K562 (cell line): ENCODE measurements around the gene SYNRG. TPM values are rescaled to one million over a fixed set of nuclear protein-coding genes. Genes with fewer than 3 reads are reported as not detected.

Source experiments
- ATAC-seq: fragments of 200-7000 bp; cut with Tn5 transposase; 3 replicates; pipeline ENCODE4 v1.9.1; 2020; ENCODE audit warnings: moderate library complexity
- BruUV-seq: library from RNA; stranded (reverse); fragments of 400-500 nt; replicated peaks from 2 replicates; lab custom pipeline; 2021; lab: Mats Ljungman, UMichigan
- CTCF ChIA-PET: fragments of 300-600 bp; formaldehyde crosslinking; extraction: SDS; loops from one replicate; lab custom pipeline; 2021; ENCODE audit warnings: low intra/inter-chr PET ratio; lab: Yijun Ruan, JAX
- POLR2A ChIA-PET: fragments of 300-600, 350-650 bp; sonication (Branson Sonifier 250); formaldehyde crosslinking; extraction: SDS; loops from one replicate; lab custom pipeline; 2021; ENCODE audit warnings: antibody characterized with exemption, inconsistent platforms; lab: Yijun Ruan, JAX
- DNase-seq, 4 experiments: peaks; one replicate each; pipeline versions ENCODE4 v3.0.0 to v3.0.0-alpha.2; 2011 to 2018; ENCODE audit warnings: low spot score in 3 of 4, mixed read lengths in 3 of 4; ENCODE audit errors: extremely low read depth in 1 of 4
- FAIRE-seq: peaks from 2 replicates; lab custom pipeline; 2011; peaks lifted over from hg19 to GRCh38; lab: Jason Lieb, UNC
- H2AFZ ChIP-seq: 2 replicates; pipeline ENCODE4 v1.6.0; 2011; ENCODE audit warnings: low read depth, low read length, control low read depth, inconsistent platforms
- H3K27ac ChIP-seq: fragments of 200-600 bp; 3 replicates; pipeline ENCODE4 v1.8.0; 2011; ENCODE audit warnings: low read depth, mild to moderate bottlenecking, control low read depth, inconsistent platforms, low read length, moderate library complexity, mixed read lengths; ENCODE audit errors: extremely low read depth
- H3K27me3 ChIP-seq, 2 experiments: fragments of 300-600 bp in 1 of 2; 2 replicates in 1 of 2; 3 replicates in 1 of 2; pipeline versions ENCODE4 v1.6.0 to v1.8.0; 2011; ENCODE audit warnings: inconsistent platforms in 2 of 2, low read length in 2 of 2, mild to moderate bottlenecking in 1 of 2, mixed read lengths in 1 of 2, moderate library complexity in 1 of 2; ENCODE audit not compliant: control insufficient read depth in 2 of 2, insufficient read depth in 2 of 2
- H3K36me3 ChIP-seq: fragments of 300-600 bp; 3 replicates; pipeline ENCODE4 v1.8.0; 2011; ENCODE audit warnings: mild to moderate bottlenecking, low read length, inconsistent platforms; ENCODE audit not compliant: control insufficient read depth, insufficient read depth
- H3K4me1 ChIP-seq, 2 experiments: fragments of 200-600 bp in 1 of 2; replicated peaks in 1 of 2; 2 replicates in 1 of 2; 3 replicates in 1 of 2; pipeline versions ENCODE4 v1.5.1 to v1.8.0; 2011; ENCODE audit warnings: inconsistent platforms in 2 of 2, low read length in 2 of 2, mild to moderate bottlenecking in 1 of 2, mixed read lengths in 1 of 2, moderate library complexity in 1 of 2; ENCODE audit not compliant: control insufficient read depth in 2 of 2, insufficient read depth in 2 of 2
- H3K4me2 ChIP-seq: 2 replicates; pipeline ENCODE4 v1.6.1; 2011; ENCODE audit warnings: low read length, control low read depth, inconsistent platforms, mixed read lengths; ENCODE audit not compliant: insufficient read depth
- H3K4me3 ChIP-seq: fragments of 200-600 bp; sonication (generic), shearing (Covaris generic); 2 replicates; pipeline ENCODE4 v1.5.1; 2016; ENCODE audit warnings: control low read depth, inconsistent platforms
- H3K79me2 ChIP-seq: fragments of 200-600 bp; 3 replicates; pipeline ENCODE4 v1.8.0; 2011; ENCODE audit warnings: low read length, inconsistent platforms; ENCODE audit not compliant: control insufficient read depth, insufficient read depth
- H3K9ac ChIP-seq, 2 experiments: 2 replicates each; pipeline versions ENCODE4 v1.6.0 to v1.6.1; 2011; ENCODE audit warnings: low read depth in 2 of 2, low read length in 2 of 2, control low read depth in 1 of 2, inconsistent platforms in 1 of 2, mild to moderate bottlenecking in 1 of 2, mixed read lengths in 1 of 2; ENCODE audit not compliant: insufficient read depth in 1 of 2
- H3K9me1 ChIP-seq: one replicate; pipeline ENCODE4 v1.6.0; 2011; ENCODE audit warnings: inconsistent platforms, mild to moderate bottlenecking, low read length, moderate library complexity; ENCODE audit not compliant: control insufficient read depth, insufficient read depth
- H3K9me3 ChIP-seq: replicated peaks from 2 replicates; pipeline ENCODE4 v1.5.1; 2011; ENCODE audit warnings: low read depth, low read length, inconsistent platforms; ENCODE audit not compliant: control insufficient read depth, insufficient read depth
- H4K20me1 ChIP-seq: replicated peaks from 2 replicates; pipeline ENCODE4 v1.6.1; 2011; ENCODE audit warnings: low read length, inconsistent platforms, mixed read lengths; ENCODE audit not compliant: control insufficient read depth, insufficient read depth
- HNRNPK ChIP-seq: fragments of 200-400 bp; formaldehyde crosslinking; IDR thresholded peaks from one replicate; pipeline ENCODE4 v1.6.1; 2018; ENCODE audit warnings: mild to moderate bottlenecking, low read depth, low read length; ENCODE audit not compliant: poor library complexity, severe bottlenecking
- ILF3 ChIP-seq: fragments of 450-650 bp; IDR thresholded peaks from 2 replicates; pipeline ENCODE4 v1.6.1; 2018; ENCODE audit warnings: antibody characterized with exemption, mild to moderate bottlenecking, moderate library complexity, borderline replicate concordance
- MYNN ChIP-seq, 2 experiments: sonication (generic); formaldehyde crosslinking in 1 of 2; IDR thresholded peaks; 2 replicates each; pipeline versions ENCODE4 v1.5.0 to v1.6.1; 2016 to 2020; ENCODE audit warnings: antibody characterized with exemption in 1 of 2, missing genetic modification reagents in 1 of 2
- PYGO2 ChIP-seq: fragments of 450-650 bp; IDR thresholded peaks from 2 replicates; pipeline ENCODE4 v1.6.1; 2016; ENCODE audit warnings: mild to moderate bottlenecking, missing genetic modification characterization, moderate library complexity, missing compliant biosample characterization
- RFX1 ChIP-seq: fragments of 450-650 bp; IDR thresholded peaks from 2 replicates; pipeline ENCODE4 v1.6.1; 2016; ENCODE audit warnings: mild to moderate bottlenecking, moderate library complexity
- SMC3 ChIP-seq: conservative IDR thresholded peaks from 2 replicates; pipeline ENCODE4 v1.6.1; 2011; ENCODE audit warnings: low read depth, low read length, improper control_type of control experiment; ENCODE audit not compliant: insufficient read depth
- ZC3H11A ChIP-seq: IDR thresholded peaks from 2 replicates; pipeline ENCODE4 v1.6.1; 2012; ENCODE audit warnings: low read depth, low read length, improper control_type of control experiment
- ZKSCAN1 ChIP-seq: fragments of 150-350 bp; IDR thresholded peaks from 2 replicates; pipeline ENCODE4 v1.6.1; 2016; ENCODE audit warnings: low read depth, low read length
- ZNF146 ChIP-seq: IDR thresholded peaks from one replicate; pipeline ENCODE4 v1.6.1; 2018; ENCODE audit warnings: missing compliant biosample characterization; ENCODE audit not compliant: unreplicated experiment
- WGBS: fragments of 100-300 bp; shearing (Covaris generic); methylation state at CpG from one replicate; pipeline ENCODE4 v1.1.6; 2016; ENCODE audit warnings: low coverage, mixed read lengths; ENCODE audit not compliant: insufficient coverage; ENCODE audit errors: missing lambda C conversion rate; 5-methylcytosine and 5-hydroxymethylcytosine counted together
- in situ Hi-C: fragments of 300-500 bp; cut with MboI; formaldehyde crosslinking; loops from 4 replicates; pipeline ENCODE4 v1.15.0; 2018; ENCODE audit warnings: inconsistent platforms, mixed read lengths
- intact Hi-C: fragments of 100-400 bp; cut with micrococcal nuclease; formaldehyde crosslinking; loops from 2 replicates; pipeline ENCODE4 v1.14.2; 2022
- polyA plus RNA-seq, 8 experiments: library from polyadenylated mRNA; depleted of rRNA in 4 of 8; stranded (reverse) in 5 of 8; unstranded in 3 of 8; fragments of >200 nt; fragmentation: Nextera tagmentation in 2 of 8; fragmentation: Illumina TruSeq in 1 of 8; extraction: Ambion mirVana in 2 of 8; extraction: Trizol in 1 of 8; gene quantifications; 2 replicates each; pipeline versions ENCODE4 v1.2.1 to v1.2.3, GENCODE V29; 2011 to 2014; ENCODE audit warnings: inconsistent platforms in 1 of 8, missing spikeins in 1 of 8
- total RNA-seq, 7 experiments: library from RNA; depleted of rRNA in 6 of 7; stranded (reverse); fragments of >200 nt in 6 of 7; fragmentation: Illumina TruSeq in 2 of 7; extraction: Trizol in 2 of 7; gene quantifications; 2 replicates each; pipeline versions ENCODE4 v1.2.1 to v1.2.3, GENCODE V29; 2011 to 2021; ENCODE audit warnings: low replicate concordance in 1 of 7

SYNRG gene
- total and polyA plus RNA-seq, 9 of the 15 experiments (the other 6 are each of a cell fraction or from before 2014, with no cell fraction given): 2.9 to 28.2 (median 15.1) TPM

GRCh38 chr17:37516127-37516571, 93.1 kb downstream of the SYNRG start:
- no peak for ATAC-seq
- FAIRE-seq: no peak
- Histone ChIP-seq H3K79me2 (no peaks in the 10 kb centered on the region), H3K4me3 (no peak overlapping the region), H4K20me1 (peaks cover 4% of the 10 kb centered on the region; the same call in 1 of the 2 replicates), H3K9me1 (no peaks in the 10 kb centered on the region), H3K27ac (no peak overlapping the region), H3K4me2 (no peak overlapping the region), H3K4me1 (peaks cover 3 to 14% of the 10 kb centered on the region in 2 experiments; a peak in 4 of 5 replicates), H3K9me3 (no peaks in the 10 kb centered on the region), H3K36me3 (peaks cover 75% of the 10 kb centered on the region; the same call in 2 of the 3 replicates), H3K9ac (no peak overlapping the region), H2AFZ (no peak overlapping the region), H3K27me3 (no peaks in the 10 kb centered on the region)
- ChIA-PET CTCF (no interaction called here), POLR2A (no interaction called here)
- BruUV-seq: no TSS peak
- WGBS: 82% methylated on average over 6 of the region's 6 CpGs
- TF ChIP-seq HNRNPK (no peak), RFX1 (peak; percentile 57), ZKSCAN1 (no peak), SMC3 (no peak), ILF3 (no peak), ZC3H11A (no peak), MYNN (IDR thresholded peaks at IDR 0.05) (0 out of 2 replicates have a peak, but pooled peaks have one; percentile 33), MYNN (CRISPR knock-in tag; IDR thresholded peaks at IDR 0.05) (no peak), PYGO2 (tag) (no peak), ZNF146 (CRISPR knock-in tag) (no peak)
- no peak for DNase-seq
- intact Hi-C loops: no loop called here
- in situ Hi-C loops: no loop called here
